HPDE6-E6E7 (cell line): Measurements from ENCODE around the gene TAF10.

Experiments used
- DNase-seq: peaks from one replicate; pipeline ENCODE4 v3.0.0; 2011; ENCODE audit warnings: missing footprints; ENCODE audit errors: extremely low spot score

The TAF10 gene

DNA sequence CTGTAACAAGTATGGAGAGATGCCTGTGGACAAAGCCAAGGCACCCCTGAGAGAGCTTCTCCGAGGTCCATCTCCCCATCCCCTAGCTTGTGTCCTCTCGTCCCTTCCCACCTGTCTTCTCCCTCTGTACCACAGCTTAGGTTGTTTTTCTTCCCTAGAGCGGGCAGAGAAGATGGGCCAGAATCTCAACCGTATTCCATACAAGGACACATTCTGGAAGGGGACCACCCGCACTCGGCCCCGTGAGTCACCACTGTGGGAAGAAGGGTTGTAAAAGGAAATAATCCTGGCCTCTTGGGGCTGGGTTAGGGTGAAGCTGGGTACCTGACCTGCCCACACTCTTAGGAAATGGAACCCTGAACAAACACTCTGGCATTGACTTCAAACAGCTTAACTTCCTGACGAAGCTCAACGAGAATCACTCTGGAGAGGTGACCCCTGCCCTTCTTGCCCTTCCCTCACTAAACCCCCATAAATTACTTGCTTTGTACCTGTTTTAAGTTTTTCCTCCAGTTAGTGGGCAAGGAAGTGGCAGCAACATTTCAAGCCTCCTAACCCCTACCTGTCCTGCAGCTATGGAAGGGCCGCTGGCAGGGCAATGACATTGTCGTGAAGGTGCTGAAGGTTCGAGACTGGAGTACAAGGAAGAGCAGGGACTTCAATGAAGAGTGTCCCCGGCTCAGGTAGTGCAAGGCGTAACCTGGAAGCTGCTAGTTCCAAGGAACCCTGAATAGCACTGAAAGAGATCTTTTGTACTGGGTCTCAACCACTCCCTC, 3.1 kb downstream of the TAF10 start:
- no peak for DNase-seq

DNA sequence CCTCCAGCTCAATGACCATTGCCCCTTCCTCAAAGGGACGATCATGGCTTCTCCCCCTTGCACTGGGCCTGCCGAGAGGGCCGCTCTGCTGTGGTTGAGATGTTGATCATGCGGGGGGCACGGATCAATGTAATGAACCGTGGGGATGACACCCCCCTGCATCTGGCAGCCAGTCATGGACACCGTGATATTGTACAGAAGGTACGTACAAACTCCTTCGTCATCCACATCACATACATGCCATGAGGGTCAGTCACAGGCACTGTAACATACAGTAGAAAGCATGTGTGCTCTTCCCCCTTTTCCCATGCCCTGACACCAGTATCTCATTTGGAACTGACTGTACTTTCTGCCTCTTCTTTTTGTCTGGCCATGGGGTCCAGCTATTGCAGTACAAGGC, 4.0 kb downstream of the TAF10 start:
- DNase-seq = no peak

DNA sequence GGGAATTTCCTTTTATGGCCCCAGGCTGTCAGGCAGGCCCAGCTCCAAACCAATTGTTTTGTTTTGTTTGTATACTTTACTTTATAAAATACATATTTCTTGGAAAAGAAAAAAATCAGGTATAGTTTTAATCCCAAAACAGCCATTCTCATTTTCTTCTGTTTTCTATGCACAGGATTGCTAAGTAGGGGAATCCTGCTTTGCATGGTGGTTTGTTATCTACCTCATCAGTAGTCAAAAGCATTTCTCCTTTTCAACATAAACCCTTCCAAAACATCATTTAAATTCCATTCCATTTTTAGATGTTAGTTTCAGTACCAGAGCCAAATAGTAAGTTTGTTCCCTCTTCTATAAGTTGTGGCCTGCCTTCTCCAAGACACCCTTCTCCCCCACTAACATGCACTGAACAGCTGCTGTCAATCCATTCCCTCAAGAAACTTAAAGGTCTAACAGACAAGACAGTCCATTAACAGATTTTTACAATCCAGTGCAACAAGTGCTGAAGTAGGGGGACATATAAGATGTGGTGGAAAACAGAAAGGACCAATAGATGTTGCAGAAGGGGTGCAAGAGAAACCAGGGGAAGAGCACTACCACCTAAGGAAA, 4.7 kb downstream of the TAF10 start:
- DNase-seq = no peak

DNA sequence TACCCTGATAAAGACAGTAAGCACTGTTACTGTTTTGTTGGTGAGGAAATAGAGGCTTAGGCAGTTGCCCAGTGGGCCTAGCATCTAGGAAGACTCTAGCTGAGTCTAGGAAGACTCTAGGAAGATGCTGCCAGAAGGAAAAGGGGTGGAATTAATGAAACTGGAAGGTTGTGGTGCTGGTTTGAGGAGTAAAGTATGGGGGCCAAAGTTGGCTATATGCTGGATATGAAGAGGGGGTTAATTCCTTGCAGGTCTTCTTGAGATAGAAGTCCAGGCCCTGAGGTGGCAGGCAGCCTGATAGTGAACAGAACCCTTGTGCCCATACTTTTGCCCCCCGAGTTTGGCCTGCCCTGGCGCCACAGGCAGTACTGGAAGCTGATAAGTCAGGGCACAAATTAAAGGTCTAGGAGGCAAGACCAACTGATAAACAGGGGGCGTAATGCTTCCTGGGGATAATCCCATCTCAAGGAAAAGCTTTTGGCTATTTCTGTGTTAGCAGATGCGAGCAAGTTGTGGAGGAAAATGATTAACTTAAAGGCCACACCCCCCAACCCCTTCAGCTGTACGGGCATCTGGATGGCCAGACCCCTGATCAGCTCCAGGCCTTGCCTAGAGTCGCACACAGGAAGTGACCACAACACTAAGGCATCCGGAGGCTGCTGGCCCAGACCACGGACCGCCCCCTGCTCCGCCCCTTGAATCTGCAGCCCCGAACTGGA, 5.4 kb downstream of the TAF10 start:
- DNase-seq = peak; percentile 81

DNA sequence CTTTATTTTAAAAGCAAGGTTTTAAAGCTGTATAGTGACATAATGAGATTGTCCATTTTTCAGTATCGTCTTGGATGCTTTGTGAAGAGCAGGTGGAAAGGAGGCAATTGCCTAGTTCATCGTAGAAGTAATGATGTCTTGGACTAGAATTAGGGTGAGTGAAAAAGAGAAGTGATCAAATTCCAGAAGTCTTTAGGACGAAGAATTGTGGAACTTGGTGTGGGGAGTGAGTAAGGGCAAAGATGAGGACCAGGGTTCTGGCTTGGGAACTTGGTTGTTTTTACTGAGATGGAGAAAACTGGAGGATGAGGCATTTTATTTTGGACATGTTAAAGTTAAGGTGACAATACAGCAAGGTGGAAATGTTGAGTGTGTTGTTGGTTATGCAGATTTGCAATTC, 7.2 kb downstream of the TAF10 start:
- no peak for DNase-seq

DNA sequence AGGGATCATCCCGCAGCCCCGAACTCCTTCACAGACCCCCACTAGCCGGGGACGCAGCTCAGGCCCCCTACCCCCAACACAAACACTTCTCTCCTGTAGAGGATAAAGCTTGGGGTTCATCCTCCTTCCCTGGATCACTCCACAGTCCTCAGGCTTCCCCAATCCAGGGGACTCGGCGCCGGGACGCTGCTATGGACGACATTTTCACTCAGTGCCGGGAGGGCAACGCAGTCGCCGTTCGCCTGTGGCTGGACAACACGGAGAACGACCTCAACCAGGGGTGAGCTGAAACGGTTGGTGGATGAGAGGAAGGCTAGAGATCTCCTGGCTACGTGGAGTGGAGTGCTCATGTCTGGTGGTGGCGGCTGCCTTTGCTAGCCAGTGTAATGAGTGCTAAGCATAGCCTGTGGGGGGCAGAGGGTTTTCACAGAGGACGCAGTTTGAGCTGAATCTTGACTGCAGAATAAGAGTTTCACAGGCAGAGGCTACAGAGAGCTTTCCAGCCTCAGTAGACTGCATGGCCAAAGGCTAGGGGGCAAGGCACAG, 7.9 kb downstream of the TAF10 start:
- peak; percentile 36 for DNase-seq

DNA sequence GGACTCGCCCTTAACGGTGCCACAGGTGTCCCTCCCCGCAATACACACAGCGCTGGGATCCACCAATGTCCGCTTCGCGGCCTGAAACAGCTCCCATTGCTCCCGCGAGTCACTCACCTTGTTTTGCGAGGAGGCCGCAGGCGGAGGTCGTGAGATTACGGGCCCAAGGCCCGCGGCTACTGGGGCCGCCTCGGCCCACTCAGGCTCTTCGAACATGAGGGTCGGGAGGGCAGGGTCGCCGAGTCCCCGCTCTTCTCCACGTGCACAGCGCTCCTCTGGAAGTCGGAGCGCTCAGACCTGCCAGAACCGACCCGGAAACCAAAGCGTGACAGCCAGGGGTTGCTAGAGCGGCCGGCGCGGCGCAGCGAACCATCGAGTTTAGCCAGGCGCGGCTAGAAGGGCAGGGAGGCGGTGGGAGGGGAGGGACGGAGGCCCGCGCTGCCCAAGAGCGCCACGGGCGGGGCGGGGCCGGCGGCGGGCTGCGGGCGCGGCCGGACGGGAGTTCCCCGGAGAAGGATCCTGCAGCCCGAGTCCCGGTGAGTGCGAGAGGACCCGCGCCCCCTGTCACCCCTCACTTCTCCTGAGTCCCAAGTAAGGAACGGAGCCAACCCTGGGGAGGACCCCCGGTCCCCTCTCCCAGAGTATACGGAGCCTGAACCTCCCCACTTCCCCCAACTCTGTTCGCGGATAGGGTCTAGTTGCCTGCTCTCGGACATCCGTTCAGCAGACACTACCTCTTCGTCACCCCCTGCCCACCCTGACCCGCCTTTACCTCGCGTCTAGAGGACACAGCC, 8.5 kb downstream of the TAF10 start, which contains the start of the genes ILK and RRP8:
ILK (plus strand) TSS at position 488 of the 794 bp plus-strand sequence. CDS start 498 bp downstream, outside the sequence.
RRP8 (minus strand) TSS at position 330 of the 794 bp plus-strand sequence; CDS start at position 216, 114 bp downstream.
- DNase-seq = peak; percentile 84

DNA sequence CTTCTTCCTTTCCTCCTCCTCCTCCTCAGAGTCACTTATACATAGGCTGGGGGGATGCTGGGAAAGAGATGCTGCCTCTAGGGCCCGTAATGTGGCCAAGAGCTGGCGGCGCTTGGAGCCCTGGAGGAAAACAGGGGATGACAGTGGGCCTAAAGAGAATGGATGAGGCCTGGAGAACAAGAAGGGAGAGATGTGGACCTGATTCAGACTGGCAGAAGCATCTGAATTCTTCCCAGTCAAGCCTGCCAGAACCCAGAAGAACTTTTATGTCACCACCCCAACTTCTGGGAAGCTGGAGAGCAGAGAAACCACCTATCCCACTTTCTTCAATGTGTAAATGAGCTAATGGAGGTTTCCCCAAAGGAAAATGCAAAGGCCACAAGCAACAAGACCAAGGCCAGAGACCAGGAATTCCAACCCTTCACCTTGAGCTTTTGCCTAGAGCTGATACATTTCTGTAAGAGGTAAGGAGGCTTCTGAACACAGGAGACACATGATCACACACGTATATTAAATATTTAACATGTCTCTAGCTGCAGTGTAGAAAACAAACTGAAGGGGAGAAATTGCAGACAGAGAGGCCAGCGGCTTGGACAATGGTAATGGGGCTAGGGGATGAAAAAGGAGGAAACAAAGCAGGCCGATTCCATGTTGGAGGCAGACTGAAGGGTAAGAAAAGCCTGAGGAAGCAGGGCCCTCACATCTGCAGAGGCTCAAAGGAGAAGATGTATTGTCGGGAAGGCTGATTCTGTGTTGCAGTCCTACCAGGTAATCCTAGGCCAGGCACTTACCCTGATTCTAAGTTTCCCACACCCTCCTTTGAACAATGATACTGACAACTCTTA, 9.7 kb downstream of the TAF10 start:
- no peak for DNase-seq

DNA sequence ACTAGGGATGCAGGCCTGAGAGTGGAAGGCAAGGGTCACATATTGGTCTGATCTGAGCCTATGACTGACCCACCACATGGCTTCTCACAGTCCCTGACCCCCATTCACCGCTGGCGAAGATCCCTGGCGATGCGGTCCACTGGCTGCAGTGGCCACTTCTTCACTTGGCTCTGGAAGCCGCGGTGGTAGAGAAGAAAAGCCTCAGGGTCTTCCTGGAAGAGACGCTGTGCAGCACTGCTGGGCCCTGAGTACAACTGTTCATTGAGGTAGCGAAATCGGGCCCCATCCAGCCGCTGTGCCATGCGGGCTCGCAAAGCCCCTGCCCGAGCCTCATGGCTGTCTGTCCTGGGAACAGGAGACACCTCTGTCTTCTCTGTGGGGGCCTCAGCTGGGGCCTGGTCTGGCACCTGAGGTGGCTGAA, 11.0 kb downstream of the TAF10 start:
- DNase-seq = no peak

DNA sequence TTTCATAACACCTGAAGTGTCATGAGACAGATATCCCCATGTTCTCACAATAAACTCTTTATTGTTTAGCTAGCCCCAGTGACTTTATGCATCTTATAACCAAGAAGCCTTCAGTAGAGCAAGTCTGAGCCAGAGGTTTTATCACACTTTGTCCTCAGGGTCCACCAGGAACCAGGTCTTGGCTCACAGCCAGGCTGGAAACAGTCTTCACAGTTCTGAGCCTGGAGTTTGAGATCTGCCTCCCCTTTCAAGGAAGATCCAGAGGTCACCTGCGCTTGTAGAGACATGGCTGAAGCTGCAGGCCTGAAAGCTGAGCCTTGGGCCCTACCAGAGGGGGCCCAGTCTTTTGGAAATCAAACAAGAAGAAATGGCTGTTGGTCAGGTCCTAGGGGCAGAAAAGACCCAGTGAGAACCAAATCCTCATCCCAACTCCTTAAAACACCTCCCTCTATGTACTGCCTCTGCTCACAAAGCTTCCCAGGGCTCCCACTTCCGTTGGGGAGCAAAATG, 12.1 kb downstream of the TAF10 start:
- no peak for DNase-seq

DNA sequence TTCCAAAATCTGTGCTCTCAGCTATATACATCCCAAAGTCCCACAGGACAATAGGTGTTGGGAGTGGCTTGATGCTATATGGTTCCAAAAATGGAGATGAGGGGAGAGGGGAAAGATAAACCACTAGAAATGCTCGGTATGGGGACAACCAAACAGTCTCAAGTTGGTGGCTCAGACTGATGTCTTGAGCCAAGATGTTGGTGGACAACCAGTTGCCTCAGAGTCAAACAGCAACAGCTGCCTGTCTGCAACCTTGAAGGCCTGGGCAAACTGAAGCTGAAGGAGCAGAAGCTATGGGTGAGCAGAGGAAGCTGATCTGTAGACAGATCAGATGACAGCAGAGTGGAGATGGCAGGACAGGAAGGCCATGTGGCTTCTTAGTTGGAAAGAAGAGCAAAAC, 12.6 kb downstream of the TAF10 start:
- no peak for DNase-seq

DNA sequence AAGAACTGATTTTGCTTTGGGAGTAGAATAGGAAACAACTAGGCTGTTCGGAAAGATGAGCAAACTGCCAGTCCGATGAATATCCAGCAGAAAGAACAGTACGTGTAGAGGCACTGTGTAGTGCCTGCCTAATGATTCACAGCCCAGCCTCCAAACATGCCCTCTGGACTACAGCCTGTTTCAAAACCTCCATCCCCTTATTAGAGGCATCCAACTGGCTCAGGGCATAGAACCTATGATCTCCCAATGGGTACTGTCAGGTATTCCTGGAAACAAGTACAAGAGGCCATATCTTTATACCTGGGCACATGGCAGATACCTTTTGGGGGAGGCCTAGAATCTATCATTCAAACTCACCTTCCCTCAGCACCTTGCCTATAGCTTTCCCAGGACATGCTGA, 13.5 kb downstream of the TAF10 start:
- no peak for DNase-seq

DNA sequence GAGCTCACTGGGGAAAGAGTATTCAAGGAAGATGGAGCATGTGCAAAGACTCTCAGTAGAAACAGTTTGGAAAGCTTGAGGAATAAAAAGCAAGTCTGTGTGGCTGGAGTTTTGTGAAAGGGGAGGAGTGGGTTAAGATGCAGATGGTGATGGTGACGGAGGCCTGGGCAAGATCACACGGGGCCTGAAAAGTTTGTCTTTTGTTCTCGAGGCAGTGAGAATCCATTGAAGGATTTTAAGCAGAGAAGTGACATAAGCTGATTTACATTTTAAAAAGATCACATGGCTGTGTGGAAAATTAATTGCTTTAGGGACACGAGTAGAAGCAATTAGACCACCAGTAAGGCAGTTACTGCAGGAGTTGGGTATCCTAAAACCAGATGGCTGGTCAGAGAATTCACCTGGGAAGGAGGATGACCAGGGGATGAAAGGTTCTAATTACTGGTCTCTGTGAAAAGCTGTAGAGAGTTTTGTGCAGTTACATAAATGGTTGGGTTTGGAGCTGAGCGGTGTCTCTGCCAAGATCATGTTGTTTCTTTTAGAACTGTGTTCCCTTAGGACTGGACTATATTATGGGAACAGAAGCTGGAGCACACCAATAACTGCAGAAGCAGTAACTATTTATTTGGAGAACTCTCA, 15.7 kb downstream of the TAF10 start:
- no peak for DNase-seq

DNA sequence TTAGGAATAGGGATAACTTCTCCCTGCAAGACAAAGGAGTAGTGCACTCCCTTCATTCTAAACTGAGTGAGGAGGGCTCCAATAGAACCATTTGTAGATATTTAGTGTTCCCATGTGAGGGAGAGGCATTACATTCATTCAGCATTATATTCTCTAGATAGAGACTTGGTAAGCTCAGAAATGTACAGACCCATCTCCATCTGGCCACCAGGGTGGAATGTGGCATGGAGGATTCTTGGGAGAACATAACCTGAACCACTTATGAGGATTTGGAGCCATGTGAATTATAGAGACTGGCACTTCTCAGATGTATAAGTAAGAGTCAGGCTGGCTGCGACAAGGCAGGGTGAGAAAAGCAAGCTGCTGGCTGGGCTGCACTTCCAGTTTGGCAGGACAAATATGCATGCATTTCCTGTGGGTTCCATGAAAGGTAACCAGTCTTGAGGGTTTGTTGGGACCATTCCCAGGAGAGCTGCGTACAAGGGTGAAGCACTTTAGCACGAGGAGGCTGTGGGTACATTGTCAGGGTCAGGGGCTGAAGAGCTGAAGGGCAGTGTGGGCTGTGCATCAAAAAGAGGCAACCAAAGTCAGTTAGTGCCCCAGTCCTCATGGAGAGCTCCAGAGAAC, 17.8 kb downstream of the TAF10 start:
- DNase-seq = no peak

DNA sequence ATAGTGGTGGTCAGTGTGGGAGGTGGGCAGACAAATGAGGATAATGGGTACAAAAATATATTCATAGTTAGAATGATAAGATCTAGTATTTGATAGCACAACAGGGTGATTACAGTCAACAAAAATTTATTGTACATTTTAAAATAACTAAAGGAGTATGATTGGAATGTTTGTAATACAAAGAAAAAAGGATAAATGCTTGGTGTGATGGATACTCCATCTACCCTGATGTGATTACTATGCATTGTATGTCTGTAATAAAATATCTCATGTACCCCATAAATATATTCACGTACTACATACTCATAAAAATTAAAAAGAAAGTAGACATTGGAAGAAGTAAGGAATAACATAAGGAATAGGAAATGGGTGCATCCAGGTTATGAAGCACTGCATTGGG, 24.0 kb downstream of the TAF10 start:
- no peak for DNase-seq

DNA sequence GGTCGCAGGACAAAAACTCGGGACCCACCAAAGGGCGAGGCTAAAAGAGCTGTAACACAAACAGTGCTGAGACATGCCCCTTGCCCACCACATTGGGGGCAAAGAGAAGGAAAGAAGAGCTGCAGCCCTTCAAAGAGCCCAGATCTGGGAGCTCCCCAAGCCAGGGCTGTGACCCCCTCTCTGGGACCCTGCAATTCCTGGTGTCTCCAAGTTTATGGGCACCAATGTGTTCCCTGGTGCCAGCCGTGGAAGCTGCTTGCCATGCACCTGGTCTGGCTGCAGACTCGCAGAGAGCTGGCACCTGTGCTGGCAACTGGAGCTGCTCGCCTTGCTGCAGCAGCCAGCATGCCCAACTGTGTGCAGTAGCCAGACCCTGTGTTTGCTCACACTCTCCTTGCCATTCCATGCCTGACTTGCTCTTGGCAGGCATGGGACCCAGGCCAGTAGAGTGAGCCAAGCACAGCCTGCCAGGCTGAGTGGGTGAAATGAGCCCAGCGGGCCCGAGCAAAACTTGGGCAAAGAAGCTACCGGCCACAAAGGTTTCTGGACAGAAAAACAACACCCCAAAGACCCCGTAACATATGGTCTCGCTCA, 24.6 kb downstream of the TAF10 start:
- no peak for DNase-seq

DNA sequence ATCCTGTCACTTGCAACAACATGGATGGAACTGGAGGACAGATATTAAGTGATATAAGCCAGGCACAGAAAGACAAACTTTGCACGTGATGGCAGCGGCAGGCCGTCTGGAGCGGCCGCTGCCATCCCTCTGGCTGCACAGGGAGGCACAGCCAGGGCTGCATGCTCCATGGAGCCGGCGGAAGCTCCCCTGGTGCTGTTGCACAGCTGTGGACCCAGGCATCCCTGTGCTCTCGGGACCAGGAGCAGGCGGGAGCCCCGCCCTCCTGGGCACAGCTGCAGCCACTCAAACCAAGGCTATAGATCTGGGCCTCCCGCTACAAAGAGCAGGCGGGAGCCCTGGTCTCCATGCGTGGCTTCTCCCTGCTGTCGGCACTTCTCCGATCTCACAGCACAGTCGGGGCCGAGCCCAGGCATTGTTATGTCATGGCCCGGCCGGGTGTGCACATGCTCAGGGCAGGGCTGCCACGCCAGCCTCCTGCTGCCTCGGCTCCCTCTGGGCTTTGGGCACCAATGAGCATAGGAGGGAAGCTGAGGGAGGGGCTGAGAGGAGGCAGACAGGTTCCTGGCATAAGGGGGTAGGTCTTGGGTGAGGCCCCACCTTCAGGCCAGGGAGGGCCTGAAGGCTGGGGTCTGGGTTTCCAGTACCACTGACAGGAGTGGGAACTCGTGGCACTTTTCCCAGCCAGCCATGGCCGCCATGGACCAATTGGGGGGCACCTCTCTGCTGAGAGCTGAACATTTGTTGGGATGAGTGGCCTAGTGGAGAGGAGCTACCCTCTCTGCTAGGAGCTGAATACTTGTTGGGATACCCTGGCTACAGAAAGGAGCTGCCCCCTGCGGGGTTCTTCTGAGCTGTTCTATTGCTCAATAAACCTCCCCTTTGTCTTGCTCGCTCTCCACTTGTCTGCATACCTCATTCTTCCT, 25.3 kb downstream of the TAF10 start:
- DNase-seq = no peak

DNA sequence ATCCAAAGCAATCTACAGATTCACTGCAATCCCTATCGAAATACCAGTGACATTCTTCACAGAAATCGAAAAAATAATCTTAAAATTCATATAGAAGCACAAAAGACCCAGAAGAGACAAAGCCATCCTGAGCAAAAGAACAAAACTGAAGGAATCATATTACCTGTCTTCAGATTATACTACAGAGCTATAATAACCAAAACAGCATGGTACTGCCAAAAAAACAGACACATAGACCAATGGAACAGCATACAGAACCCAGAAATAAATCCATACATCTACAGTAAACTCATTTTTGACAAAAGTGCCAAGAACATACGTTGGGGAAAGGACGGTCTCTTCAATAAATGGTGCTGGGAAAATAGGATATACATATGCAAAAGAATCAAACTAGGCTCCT, 27.5 kb downstream of the TAF10 start:
- no peak for DNase-seq
